ACC112 (cell line): ENCODE data around the gene LRRC3.
A peak's percentile ranks its signal among the peaks of the same experiment; 100 is the strongest.

Experiments used
- H2AFZ ChIP-seq: fragments of 200-600 bp; sonication (generic); one replicate; pipeline ENCODE4 v1.6.0; 2017; ENCODE audit warnings: antibody characterized with exemption, low read length; ENCODE audit not compliant: unreplicated experiment
- H3K27ac ChIP-seq: fragments of 200-600 bp; sonication (generic); 2 replicates; pipeline ENCODE4 v1.5.1; 2014; ENCODE audit warnings: low read depth, mild to moderate bottlenecking, antibody characterized with exemption, low read length, moderate library complexity
- H3K27me3 ChIP-seq: fragments of 200-600 bp; sonication (generic); 2 replicates; pipeline ENCODE4 v1.6.1; 2014; ENCODE audit warnings: mild to moderate bottlenecking, antibody characterized with exemption, low read length, moderate library complexity, mixed read lengths; ENCODE audit not compliant: insufficient read depth
- H3K36me3 ChIP-seq: fragments of 200-600 bp; sonication (generic); 2 replicates; pipeline ENCODE4 v1.6.1; 2016; ENCODE audit warnings: mild to moderate bottlenecking, antibody characterized with exemption, low read length, moderate library complexity, mixed read lengths; ENCODE audit not compliant: insufficient read depth
- H3K4me1 ChIP-seq: fragments of 200-600 bp; sonication (generic); one replicate; pipeline ENCODE4 v1.6.1; 2016; ENCODE audit warnings: low read length, mixed read lengths; ENCODE audit not compliant: insufficient read depth, unreplicated experiment, control insufficient read depth
- H3K4me3 ChIP-seq: fragments of 200-600 bp; sonication (generic); 2 replicates; pipeline ENCODE4 v1.5.1; 2014; ENCODE audit warnings: mild to moderate bottlenecking, low read depth, low read length
- H3K79me2 ChIP-seq: fragments of 200-600 bp; sonication (generic); one replicate; pipeline ENCODE4 v1.6.0; 2016; ENCODE audit warnings: low read length; ENCODE audit not compliant: control insufficient read depth, unreplicated experiment, insufficient read depth

Gene LRRC3

GRCh38 chr21:44494418-44494817, 39.1 kb downstream of the LRRC3 start:
- H3K27me3 ChIP-seq: peaks cover 19% of the 10 kb centered on the region
- no peaks in the 10 kb centered on the region for H3K4me1 ChIP-seq

DNA sequence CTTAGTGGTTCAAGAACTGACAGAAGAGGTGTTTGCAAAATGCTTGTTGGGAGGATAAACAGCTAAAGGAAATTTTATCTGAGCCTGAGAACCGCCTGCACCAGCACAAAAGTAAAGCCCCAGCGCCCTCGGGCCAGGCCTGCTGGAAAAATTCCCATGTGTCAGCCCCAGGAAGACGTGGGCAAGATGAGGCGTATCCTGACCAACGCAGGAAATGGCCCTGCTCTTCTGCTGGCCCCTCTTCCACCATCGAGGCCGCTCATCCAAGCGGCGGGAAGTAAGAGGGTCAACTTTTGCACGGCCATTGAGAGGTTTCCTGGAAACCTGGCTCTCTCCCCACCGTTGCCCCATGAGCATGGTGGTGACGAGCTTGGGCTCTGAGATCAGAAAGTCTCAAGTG, 39.6 kb downstream of the LRRC3 start:
- no peak overlapping the region for H3K27ac ChIP-seq
- H3K27me3 ChIP-seq: peaks cover 21% of the 10 kb centered on the region
- no peaks in the 10 kb centered on the region for H3K4me1 ChIP-seq
- H3K4me3 ChIP-seq: no peak overlapping the region
- H2AFZ ChIP-seq: no peak overlapping the region
- H3K79me2 ChIP-seq: no peaks in the 10 kb centered on the region
- no peaks in the 10 kb centered on the region for H3K36me3 ChIP-seq

More at GRCh38 chr21:44494418-44494817, 39.1 kb downstream of the LRRC3 start:
- Histone ChIP-seq H2AFZ (no peak overlapping the region), H3K4me3 (no peak overlapping the region), H3K36me3 (no peaks in the 10 kb centered on the region), H3K79me2 (no peaks in the 10 kb centered on the region), H3K27ac (no peak overlapping the region)

GRCh38 chr21:44495611-44496563, 40.6 kb downstream of the LRRC3 start:
- peaks cover 28% of the 10 kb centered on the region for H3K27me3 ChIP-seq
- H3K4me1 ChIP-seq: no peaks in the 10 kb centered on the region
- no peak overlapping the region for H2AFZ ChIP-seq
- H3K36me3 ChIP-seq: no peaks in the 10 kb centered on the region
- no peaks in the 10 kb centered on the region for H3K79me2 ChIP-seq
- H3K27ac ChIP-seq: no peak overlapping the region
- H3K4me3 ChIP-seq: peak overlapping the region; percentile 37; the same call in 1 of the 2 replicates

DNA sequence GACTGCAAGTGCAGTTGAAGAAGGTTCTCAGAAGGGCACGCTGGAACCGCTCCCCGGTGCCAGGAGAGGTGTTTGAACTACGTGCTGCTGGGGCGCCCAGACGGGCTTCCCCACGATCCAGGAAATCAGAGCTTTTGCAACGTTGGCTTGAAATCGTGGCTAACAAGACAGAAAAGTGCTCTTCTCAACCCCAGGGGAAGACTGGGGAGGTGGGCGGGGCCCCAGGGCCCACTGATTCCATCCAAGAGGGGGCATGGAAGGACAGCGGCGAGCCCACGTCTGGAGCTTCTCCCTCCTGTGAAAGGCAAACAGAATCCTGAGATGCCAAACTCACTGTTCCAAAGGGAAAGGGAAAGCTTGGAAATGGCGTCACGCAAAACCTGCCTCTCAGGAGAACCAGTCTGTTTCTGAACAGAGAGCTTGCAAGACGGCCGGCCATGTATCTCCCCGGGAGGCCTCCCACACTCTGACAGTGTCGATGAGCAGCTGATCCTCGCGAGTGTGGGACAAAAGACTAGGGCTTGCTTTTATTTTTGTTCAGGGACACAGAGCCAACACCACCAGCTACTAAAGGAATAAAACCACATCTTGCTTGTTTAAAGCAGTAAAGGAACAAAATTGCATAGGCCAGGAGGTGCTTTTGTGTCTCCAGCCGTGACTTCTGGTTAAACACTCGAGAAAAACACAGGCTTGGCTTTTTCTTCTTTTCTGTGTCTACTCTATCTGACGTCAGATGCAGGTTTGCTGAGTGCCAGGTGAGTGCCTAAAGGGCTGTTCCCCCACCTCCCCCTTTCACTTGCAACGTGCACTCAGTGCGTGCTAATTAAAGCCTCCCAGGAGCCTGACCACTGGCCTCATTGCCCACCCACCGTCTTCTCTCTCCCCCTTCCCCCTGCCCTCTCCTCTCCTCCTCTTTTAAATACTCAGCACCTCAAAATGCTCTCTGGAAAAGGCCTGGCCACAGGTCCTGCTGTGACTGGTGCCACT, 41.5 kb downstream of the LRRC3 start:
- no peaks in the 10 kb centered on the region for H3K79me2 ChIP-seq
- peaks cover 32% of the 10 kb centered on the region for H3K27me3 ChIP-seq
- H3K4me3 ChIP-seq: peak overlapping the region; percentile 37
- no peak overlapping the region for H3K27ac ChIP-seq
- H2AFZ ChIP-seq: no peak overlapping the region
- H3K4me1 ChIP-seq: no peaks in the 10 kb centered on the region
- H3K36me3 ChIP-seq: no peaks in the 10 kb centered on the region

DNA sequence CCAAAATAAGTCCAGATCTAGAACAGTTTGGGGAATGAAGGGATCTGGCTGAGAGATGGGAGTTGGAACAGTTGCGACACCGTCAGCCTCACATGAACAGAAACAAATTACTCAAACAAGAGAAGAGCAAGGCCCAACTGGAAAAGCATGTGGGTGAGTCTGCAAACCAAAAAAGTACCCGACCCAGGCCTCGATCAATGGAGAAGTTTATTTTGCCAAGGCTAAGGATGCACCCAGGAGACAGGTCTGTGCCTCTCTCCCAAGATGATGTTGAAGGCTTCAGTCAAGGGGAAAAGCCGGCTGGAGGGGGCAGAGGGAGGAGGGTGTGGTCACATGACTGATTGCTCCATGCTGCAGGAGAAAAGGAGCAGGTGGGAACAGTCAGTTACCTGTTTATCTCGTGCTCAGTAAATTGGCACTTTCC, 42.4 kb downstream of the LRRC3 start:
- no peaks in the 10 kb centered on the region for H3K36me3 ChIP-seq
- no peak overlapping the region for H3K27ac ChIP-seq
- no peak overlapping the region for H2AFZ ChIP-seq
- H3K4me1 ChIP-seq: no peaks in the 10 kb centered on the region
- H3K4me3 ChIP-seq: peak overlapping the region; percentile 20; the same call in 1 of the 2 replicates
- no peaks in the 10 kb centered on the region for H3K79me2 ChIP-seq
- peaks cover 41% of the 10 kb centered on the region for H3K27me3 ChIP-seq

DNA sequence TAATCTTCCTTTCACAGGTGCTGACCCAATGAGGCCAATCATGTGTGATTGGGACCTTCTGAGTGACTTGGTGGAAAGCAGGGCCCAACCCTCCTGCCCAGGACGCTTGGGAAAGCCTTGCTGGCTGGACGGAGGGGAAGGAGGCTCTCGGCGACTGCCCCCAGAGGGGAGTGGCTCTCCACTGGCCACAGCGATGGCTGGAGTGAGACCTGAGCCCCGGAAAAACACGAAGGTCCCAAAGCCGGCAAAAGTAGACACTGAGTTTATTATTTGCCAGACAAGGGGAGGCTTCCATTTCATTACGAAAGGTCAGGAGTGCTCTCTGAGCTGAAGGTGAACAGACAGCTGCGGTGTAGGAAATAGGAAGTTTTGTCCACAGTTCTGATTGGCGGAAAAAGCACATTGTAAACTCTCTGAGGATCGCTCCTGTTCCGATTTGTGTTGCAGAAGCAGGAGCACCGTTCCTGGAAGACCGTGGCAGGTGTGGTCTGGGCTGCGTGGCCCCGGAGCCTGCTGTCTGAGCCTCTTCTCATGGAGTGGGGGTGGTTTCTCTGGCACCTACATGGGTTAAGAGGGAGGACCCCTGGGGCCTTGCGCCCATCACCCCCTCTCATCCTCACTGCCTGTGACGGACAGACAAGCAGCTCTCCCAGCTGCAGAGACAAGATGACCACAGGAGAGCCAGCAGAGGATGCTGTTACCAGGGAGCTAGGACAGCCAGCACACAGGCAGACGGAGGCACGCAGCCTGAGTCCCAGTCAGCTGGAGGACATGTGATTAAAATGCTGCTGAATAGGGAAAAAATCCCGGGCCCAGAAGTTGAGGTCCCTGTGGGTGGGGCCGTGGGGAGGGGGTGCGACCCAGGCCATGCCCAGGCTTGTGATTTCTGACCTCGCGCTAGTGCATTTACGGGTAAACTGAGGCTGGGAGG, 43.2 kb downstream of the LRRC3 start:
- Histone ChIP-seq H3K27me3 (peaks cover 41% of the 10 kb centered on the region), H3K4me1 (no peaks in the 10 kb centered on the region), H2AFZ (no peak overlapping the region), H3K79me2 (no peaks in the 10 kb centered on the region), H3K36me3 (no peaks in the 10 kb centered on the region), H3K27ac (no peak overlapping the region), H3K4me3 (no peak overlapping the region)

DNA sequence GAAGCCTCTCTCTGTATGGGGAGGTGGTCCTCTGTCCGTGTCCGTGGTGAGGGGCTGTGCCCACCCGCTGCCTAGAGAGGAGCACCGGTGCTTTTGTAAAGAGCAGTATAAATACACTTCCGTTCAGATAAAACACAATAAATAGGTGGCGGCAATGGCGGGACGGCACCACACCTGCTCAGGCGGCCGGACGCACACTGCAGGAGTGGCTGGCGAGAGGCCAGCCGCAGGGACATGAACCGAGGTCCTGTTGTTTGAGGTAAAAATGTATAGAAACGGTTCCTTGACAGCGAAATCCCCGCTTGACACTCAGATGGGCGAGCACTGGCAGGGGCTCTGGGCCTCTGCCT, 43.9 kb downstream of the LRRC3 start:
- Histone ChIP-seq H3K4me1 (no peaks in the 10 kb centered on the region), H3K27me3 (peaks cover 41% of the 10 kb centered on the region), H3K79me2 (no peaks in the 10 kb centered on the region), H3K27ac (no peak overlapping the region), H2AFZ (no peak overlapping the region), H3K36me3 (no peaks in the 10 kb centered on the region), H3K4me3 (no peak overlapping the region)

DNA sequence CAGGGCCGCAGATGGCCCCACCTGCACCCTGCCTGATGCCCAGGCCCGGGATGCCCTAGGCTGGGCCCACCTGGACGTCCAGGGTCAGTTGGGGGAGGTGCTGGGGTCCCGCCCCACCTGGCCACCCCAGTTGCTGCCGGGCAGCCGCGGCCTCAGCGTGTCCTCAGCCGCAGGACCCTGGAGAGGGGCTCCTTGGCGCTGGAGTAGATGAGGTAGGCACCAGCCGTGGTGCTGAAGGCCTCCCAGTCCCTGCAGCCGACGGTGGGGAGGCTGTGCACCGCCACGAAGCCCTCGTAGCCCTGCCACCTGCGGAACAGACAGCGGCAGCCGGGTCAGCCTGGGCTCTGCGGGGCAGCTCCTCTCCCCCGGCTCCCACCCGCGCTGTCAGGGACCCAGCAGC, 44.3 kb downstream of the LRRC3 start:
- Histone ChIP-seq H3K4me1 (no peaks in the 10 kb centered on the region), H3K27ac (no peak overlapping the region), H2AFZ (no peak overlapping the region), H3K36me3 (no peaks in the 10 kb centered on the region), H3K79me2 (no peaks in the 10 kb centered on the region), H3K27me3 (peaks cover 41% of the 10 kb centered on the region), H3K4me3 (no peak overlapping the region)

GRCh38 chr21:44500111-44500510, 44.8 kb downstream of the LRRC3 start:
- no peaks in the 10 kb centered on the region for H3K4me1 ChIP-seq
- no peaks in the 10 kb centered on the region for H3K79me2 ChIP-seq
- H3K36me3 ChIP-seq: no peaks in the 10 kb centered on the region
- no peak overlapping the region for H3K27ac ChIP-seq
- no peak overlapping the region for H3K4me3 ChIP-seq
- H2AFZ ChIP-seq: no peak overlapping the region
- peaks cover 39% of the 10 kb centered on the region for H3K27me3 ChIP-seq
